Keratinocyte (primary cell): ENCODE data around the gene SUGCT.

ENCODE experiments used
- EZH2 ChIP-seq: IDR thresholded peaks from one replicate; pipeline ENCODE4 v1.6.1; 2012; ENCODE audit warnings: inconsistent platforms, mild to moderate bottlenecking, low read length, moderate library complexity
- TF ChIP-seq, protein P1 (sequence below), 3 experiments: IDR thresholded peaks in 1 of 3; conservative IDR thresholded peaks in 1 of 3; optimal IDR thresholded peaks in 1 of 3; 2 replicates in 2 of 3; 3 replicates in 1 of 3; pipeline versions ENCODE3 to v1.5.1; 2011; ENCODE audit warnings: low read length in 3 of 3, mild to moderate bottlenecking in 3 of 3, moderate library complexity in 2 of 3, control low read depth in 1 of 3, inconsistent platforms in 1 of 3; ENCODE audit not compliant: insufficient read depth in 2 of 3; ENCODE audit errors: extremely low read depth in 1 of 3

DNA sequence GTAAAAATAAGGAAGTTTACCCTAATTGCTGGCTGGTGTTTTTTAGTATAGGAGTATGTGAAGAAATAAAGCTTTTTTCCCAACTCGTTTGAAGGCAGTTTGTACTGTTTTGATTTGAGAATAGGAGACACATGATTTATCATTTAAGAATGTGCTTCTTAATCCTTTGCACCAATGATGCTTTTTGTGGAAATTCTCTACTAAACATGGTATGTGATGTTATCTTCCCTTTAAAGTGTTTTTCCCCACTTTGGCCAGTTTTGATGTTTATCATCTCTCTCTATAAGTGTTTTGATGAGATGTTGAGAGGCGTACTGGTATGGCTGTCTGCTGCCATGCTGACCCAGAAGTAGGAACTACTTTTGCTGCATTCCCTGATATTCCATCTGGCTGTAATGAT is 85.1 kb downstream of the SUGCT start:
- TF ChIP-seq EZH2: no peak
- TF ChIP-seq, protein P1, sequence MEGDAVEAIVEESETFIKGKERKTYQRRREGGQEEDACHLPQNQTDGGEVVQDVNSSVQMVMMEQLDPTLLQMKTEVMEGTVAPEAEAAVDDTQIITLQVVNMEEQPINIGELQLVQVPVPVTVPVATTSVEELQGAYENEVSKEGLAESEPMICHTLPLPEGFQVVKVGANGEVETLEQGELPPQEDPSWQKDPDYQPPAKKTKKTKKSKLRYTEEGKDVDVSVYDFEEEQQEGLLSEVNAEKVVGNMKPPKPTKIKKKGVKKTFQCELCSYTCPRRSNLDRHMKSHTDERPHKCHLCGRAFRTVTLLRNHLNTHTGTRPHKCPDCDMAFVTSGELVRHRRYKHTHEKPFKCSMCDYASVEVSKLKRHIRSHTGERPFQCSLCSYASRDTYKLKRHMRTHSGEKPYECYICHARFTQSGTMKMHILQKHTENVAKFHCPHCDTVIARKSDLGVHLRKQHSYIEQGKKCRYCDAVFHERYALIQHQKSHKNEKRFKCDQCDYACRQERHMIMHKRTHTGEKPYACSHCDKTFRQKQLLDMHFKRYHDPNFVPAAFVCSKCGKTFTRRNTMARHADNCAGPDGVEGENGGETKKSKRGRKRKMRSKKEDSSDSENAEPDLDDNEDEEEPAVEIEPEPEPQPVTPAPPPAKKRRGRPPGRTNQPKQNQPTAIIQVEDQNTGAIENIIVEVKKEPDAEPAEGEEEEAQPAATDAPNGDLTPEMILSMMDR (optimal IDR thresholded peaks at IDR 0.05 in 1 of 3, IDR thresholded peaks at IDR 0.05 in 1 of 3, conservative IDR thresholded peaks at IDR 0.05 in 1 of 3; ENCODE audit: extremely low read depth in 1 of 3, insufficient read depth in 2 of 3, low read length in 3 of 3): no peak
